SK-MEL-5 (cell line): Measurements from ENCODE around the gene IL1R1. TPM values are rescaled to one million over a fixed set of nuclear protein-coding genes. Genes with fewer than 3 reads are reported as not detected.

ENCODE experiments used
- DNase-seq: peaks from one replicate; pipeline ENCODE4 v3.0.0-alpha.2; 2016; ENCODE audit warnings: low read depth, low spot score
- in situ Hi-C: cut with HindIII; loops from 2 replicates; pipeline ENCODE4 v1.10.0; 2016; ENCODE audit warnings: low sequenced_read_pairs, high pct_unique_total_duplicates, low pct_unique_long_range_greater_than_20kb
- total RNA-seq: library from RNA; depleted of rRNA; stranded (reverse); fragments of >200 nt; shearing (Covaris generic); gene quantifications from 2 replicates; pipeline ENCODE4 v1.2.3, GENCODE V29; 2014; rRNA removed

Gene IL1R1
- total RNA-seq, 1 experiment from 2014 or later = 0.21 TPM

GRCh38 chr2:102209474-102209873, 66.9 kb downstream of the IL1R1 start:
- in situ Hi-C loops = no loop called here
- DNase-seq = no peak

DNA sequence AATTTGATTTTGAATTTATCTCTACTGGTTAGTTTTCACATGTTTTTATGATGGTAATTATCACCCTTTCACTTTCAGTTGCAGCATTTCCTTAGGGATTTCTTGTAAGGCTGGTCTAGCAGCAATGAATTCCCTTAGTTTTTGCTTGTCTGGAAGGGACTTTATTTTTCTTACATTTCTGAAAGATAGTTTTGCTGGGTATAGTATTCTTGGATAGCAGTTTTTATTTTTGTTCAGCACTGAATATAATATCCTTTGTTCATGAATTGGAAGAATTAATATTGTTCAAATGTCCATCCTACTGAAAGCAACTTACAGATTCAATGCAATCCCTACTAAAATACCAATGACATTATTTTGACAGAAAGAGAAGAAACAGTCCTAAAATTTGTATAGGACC, 74.5 kb downstream of the IL1R1 start:
- no peak for DNase-seq
- in situ Hi-C loops = no loop called here

DNA sequence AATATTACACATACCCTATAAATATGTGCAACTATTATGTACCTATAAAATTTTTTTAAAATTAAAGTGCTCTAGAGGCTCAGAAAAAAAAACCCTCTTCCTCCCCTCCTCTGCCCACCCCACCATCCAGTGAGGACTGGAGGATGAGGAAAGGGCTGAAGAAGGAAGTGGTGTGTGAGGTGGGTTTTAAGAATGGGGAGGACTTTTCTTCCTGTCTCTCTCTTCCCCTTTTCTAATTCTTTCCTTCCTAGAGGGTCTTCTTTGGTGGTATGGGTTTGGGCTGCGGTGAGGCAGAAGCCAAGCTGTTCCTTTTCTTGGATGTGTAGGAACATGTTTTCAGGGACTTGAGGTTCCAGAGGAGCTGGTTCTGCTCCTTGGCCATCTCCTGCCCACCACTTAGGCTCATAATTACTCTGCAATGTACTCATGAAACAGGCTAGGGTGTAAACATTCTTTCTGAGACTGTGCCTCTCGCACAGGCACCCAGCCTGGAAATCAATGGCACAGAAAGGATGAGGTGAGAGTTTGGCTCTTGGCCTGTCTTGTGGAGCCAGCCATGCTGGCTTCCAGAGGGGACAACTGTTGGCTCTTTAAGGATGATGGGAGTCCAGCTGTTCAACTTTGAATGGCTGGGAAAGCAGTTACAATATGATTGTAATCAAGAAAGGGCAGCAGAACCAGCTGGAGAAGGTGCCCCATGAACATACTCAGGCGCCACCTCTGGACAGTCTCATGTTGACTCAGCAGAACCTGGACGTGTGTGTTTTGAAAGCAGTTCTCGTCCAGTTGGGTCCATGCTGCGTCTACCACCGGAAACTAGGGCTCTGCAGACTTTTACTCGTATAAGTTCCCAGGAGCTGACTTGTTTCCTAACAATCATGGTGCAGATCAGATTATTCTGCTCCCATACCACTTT, 82.5 kb downstream of the IL1R1 start:
- in situ Hi-C loops = no loop called here

DNA sequence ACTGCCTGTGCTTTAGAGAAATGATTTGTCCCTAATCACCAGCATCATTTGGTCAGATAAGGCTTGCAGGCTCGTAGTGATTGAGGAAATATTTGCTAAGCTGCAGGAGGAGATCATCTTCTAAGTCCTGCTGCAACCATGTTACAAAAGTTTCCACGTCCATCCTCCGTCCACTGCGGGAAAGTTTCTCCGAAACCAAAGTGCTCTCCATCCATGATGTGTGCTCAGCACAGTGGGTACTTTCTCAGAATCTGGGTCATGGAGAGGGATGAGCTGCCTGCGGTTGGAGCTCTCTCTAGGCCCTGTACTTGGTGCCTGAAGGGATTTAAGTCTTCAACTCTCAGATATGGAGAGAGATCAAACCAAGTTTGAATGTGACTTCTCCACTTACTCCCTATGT, 83.6 kb downstream of the IL1R1 start:
- in situ Hi-C loops = no loop called here
- DNase-seq = no peak

More for the DNA sequence above, 82.5 kb downstream of the IL1R1 start:
- DNase-seq = no peak

GRCh38 chr2:102226612-102227391, 84.3 kb downstream of the IL1R1 start:
- DNase-seq = no peak
- in situ Hi-C loops = no loop called here

GRCh38 chr2:102229141-102229769, 86.7 kb downstream of the IL1R1 start:
- in situ Hi-C loops = no loop called here
- no peak for DNase-seq

Other genes starting within 250 kb of the IL1R1 start
- gene IL1R2, start 150.8 kb upstream of the IL1R1 start, total RNA-seq = 0.26 TPM in 1 of 2 replicates, not detected in the other
- not detected in 2 replicates for gene IL1RL2, start 44.3 kb downstream of the IL1R1 start, total RNA-seq
- not detected in 2 replicates for gene IL1RL1, start 168.8 kb downstream of the IL1R1 start, total RNA-seq
- gene IL18R1, start 213.1 kb downstream of the IL1R1 start, total RNA-seq = 0.37 and 0.59 TPM in 2 replicates